Kidney epithelial cell (primary cell): ENCODE results near the gene ST3GAL3. TPM values are rescaled to one million over a fixed set of nuclear protein-coding genes. Genes with fewer than 3 reads are reported as not detected.

Source experiments
- DNase-seq: peaks from one replicate; pipeline ENCODE4 v3.0.0-alpha.2; 2010; ENCODE audit warnings: low read depth
- H3K27me3 ChIP-seq: 2 replicates; pipeline ENCODE4 v1.6.0; 2011; ENCODE audit warnings: low read length; ENCODE audit not compliant: control insufficient read depth, insufficient read depth
- H3K36me3 ChIP-seq: 2 replicates; pipeline ENCODE4 v1.5.1; 2011; ENCODE audit warnings: low read length; ENCODE audit not compliant: control insufficient read depth, insufficient read depth
- H3K4me3 ChIP-seq: 2 replicates; pipeline ENCODE4 v1.5.1; 2011; ENCODE audit warnings: low read depth, mild to moderate bottlenecking, control low read depth, low read length
- total RNA-seq: library from RNA; depleted of rRNA; stranded (reverse); fragments of >200 nt; gene quantifications from 2 replicates; pipeline ENCODE4 v1.2.3, GENCODE V29; 2015
- TF ChIP-seq, protein P1 (sequence below): IDR thresholded peaks from 2 replicates; pipeline ENCODE4 v1.5.1; 2011; ENCODE audit warnings: mild to moderate bottlenecking, moderate library complexity, low read length, control low read depth, inconsistent platforms; ENCODE audit not compliant: insufficient read depth, poor library complexity, severe bottlenecking

The ST3GAL3 gene
- total RNA-seq, 1 donor from 2014 or later, result 15.0 TPM

DNA sequence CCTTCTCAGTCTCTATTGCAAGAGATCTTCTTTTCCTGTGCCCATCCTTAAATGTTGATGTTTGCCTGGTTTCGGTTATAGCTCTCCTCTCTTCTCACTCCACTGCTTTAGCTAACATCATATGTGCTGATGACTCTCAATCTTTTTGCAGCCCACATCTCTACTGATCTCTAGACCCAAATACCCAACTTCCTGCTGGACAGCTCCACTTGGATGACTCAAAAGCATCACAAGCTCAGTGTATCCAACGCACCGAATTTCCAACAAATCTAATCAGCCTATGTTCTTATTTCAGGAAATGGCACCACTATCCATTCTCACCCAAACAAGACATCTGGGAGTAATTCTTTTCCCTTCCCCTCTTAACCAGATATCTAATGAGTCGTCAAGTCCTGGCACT is 147.1 kb downstream of the ST3GAL3 start:
- Histone ChIP-seq H3K27me3 (no peaks in the 10 kb centered on the region), H3K4me3 (no peak overlapping the region), H3K36me3 (no peaks in the 10 kb centered on the region)
- TF ChIP-seq, protein P1, sequence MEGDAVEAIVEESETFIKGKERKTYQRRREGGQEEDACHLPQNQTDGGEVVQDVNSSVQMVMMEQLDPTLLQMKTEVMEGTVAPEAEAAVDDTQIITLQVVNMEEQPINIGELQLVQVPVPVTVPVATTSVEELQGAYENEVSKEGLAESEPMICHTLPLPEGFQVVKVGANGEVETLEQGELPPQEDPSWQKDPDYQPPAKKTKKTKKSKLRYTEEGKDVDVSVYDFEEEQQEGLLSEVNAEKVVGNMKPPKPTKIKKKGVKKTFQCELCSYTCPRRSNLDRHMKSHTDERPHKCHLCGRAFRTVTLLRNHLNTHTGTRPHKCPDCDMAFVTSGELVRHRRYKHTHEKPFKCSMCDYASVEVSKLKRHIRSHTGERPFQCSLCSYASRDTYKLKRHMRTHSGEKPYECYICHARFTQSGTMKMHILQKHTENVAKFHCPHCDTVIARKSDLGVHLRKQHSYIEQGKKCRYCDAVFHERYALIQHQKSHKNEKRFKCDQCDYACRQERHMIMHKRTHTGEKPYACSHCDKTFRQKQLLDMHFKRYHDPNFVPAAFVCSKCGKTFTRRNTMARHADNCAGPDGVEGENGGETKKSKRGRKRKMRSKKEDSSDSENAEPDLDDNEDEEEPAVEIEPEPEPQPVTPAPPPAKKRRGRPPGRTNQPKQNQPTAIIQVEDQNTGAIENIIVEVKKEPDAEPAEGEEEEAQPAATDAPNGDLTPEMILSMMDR, result no peak
- DNase-seq, result no peak

DNA sequence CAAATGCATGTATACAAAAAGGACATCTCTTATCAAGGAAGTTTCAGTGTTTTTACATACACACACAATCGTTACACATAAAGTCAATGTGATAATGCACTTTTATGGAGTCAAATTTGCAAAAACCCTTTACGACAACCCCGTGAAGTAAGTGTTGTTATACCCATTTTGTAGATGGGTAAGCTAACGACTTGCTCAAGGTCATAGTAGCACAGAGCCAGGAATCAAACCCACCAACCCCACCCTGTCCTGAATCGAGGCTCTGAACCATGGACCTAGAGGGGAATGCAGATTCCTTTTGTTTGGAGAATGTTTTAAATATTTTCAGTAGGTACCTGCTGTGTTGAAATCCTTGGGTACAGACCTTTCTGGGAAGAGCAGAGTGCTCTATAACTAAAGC is 148.9 kb downstream of the ST3GAL3 start:
- Histone ChIP-seq H3K4me3 (no peak overlapping the region), H3K27me3 (no peaks in the 10 kb centered on the region), H3K36me3 (no peaks in the 10 kb centered on the region)
- TF ChIP-seq, protein P1, result no peak
- DNase-seq, result no peak

DNA sequence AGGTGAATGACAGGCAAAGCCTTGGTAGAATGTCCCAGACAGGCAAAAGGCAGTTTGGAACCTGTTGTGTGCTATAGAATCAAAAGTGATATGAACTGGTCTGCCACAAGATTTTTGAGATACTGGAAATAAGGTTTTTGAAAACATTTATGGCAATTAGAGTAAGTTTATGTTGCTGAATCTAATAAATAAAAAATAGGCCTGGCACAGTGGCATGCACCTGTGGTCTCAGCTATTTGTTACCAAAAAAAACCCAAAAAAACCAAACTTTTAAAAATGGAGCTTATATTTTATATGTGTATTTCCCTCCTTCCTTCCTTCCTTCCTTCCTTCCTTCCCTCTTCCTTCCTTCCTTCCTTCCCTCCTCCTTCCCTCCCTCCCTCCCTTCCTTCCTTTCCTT is 149.8 kb downstream of the ST3GAL3 start:
- TF ChIP-seq, protein P1, result no peak
- no peak overlapping the region for H3K4me3 ChIP-seq
- no peaks in the 10 kb centered on the region for H3K27me3 ChIP-seq
- no peak for DNase-seq
- no peaks in the 10 kb centered on the region for H3K36me3 ChIP-seq

DNA sequence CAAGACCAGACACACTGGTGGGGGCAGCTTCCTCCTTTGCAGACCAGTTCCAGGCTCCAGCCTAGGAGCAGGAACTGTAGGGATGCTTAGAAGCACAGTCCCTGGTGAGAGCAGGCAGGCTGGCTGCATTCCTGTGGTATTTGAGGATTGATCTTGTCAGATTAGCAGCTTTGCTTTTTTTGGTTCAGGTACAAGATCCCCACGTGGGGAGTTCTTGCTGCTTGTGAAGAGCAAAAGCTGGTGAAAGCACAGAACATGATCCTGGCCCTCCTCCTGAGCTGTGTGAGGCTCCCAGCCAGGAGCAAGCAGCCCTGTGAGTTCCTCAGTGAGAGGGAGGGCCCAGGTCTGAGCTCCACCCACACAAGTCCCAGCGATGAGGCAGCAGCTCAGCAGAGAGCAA is 151.0 kb downstream of the ST3GAL3 start:
- H3K4me3 ChIP-seq, result no peak overlapping the region
- DNase-seq, result peak; percentile 84
- H3K27me3 ChIP-seq, result no peaks in the 10 kb centered on the region
- TF ChIP-seq, protein P1, result no peak
- no peaks in the 10 kb centered on the region for H3K36me3 ChIP-seq

DNA sequence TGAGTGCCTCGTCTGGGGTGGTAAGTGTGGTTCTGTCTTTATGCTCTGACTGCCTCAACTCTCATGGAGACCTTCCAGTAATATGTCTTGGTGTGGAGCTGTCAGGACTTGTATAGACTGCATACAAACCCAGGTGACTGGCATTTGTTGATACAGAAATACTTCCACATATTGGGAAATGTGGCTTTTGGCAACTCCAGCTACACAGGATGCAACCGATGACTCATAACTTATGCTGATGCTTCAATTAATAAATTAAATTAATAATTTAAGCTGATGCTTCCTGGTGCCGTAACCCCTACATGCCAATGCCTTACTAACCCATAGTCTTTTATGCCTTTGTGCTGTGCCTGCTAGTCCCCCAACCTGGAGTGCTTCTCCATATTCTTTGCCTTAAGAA is 154.0 kb downstream of the ST3GAL3 start:
- Histone ChIP-seq H3K36me3 (no peaks in the 10 kb centered on the region), H3K27me3 (no peaks in the 10 kb centered on the region), H3K4me3 (no peak overlapping the region)
- no peak for DNase-seq
- TF ChIP-seq, protein P1, result no peak

DNA sequence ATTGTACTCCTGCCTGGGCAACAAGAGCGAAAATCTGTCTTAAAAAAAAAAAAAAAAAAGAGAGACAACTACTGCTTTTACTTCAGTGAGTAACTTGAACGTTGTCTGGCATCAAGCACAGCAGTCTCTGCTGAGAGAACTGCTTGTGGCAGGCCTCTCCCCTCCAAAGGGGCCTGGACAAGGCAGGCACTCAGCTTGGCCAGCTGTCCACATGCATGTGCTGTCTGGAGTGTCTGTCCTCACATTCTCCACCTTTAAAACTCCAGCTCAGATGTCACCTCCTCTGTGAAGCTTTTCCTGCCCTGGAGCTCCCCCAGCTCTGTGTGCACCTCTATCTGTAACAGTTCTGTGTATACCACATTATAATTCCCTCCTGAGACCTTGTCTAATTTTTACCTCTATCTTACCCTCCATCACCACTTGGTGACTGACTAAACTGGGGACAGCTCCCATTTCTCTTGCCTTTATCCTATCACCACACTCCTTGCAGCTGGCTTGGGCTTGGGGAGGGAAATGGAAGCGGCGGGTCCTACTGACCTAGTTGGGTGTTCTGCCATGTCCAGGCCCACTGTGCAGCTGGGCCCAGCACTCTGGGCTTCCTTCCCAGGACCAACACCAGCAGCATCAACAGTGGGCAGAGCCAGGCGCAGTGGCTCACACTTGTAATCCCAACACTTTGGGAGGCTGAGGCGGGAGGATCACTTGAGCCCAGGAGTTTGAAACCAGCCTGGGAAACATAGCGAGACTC is 154.8 kb downstream of the ST3GAL3 start:
- no peaks in the 10 kb centered on the region for H3K36me3 ChIP-seq
- H3K27me3 ChIP-seq, result no peaks in the 10 kb centered on the region
- H3K4me3 ChIP-seq, result no peak overlapping the region
- TF ChIP-seq, protein P1, result no peak
- DNase-seq, result no peak
